K562 (cell line): ENCODE measurements around the gene CPA4.

Experiments used
- CTCF ChIP-seq, 3 experiments: IDR thresholded peaks in 2 of 3; conservative IDR thresholded peaks in 1 of 3; 2 replicates each; pipeline ENCODE4 v1.5.1; 2011 to 2012; ENCODE audit warnings: low read length in 3 of 3, mild to moderate bottlenecking in 3 of 3, control low read depth in 2 of 3, improper control_type of control experiment in 1 of 3, inconsistent platforms in 1 of 3, low read depth in 1 of 3, mixed read lengths in 1 of 3, moderate library complexity in 1 of 3; ENCODE audit not compliant: insufficient read depth in 2 of 3
- CUX1 ChIP-seq: fragments of 200-800 bp; sonication (Bioruptor generic); IDR thresholded peaks from 2 replicates; pipeline ENCODE4 v1.6.1; 2016; ENCODE audit warnings: missing genetic modification characterization, missing compliant biosample characterization
- EP400 ChIP-seq: fragments of 450-650 bp; IDR thresholded peaks from 2 replicates; pipeline ENCODE4 v1.6.1; 2017; ENCODE audit warnings: antibody characterized with exemption, mild to moderate bottlenecking, moderate library complexity
- EZH2 ChIP-seq: IDR thresholded peaks from 2 replicates; pipeline ENCODE4 v1.6.1; 2012; ENCODE audit warnings: low read depth, mild to moderate bottlenecking, inconsistent platforms, low read length, borderline replicate concordance
- MEF2D ChIP-seq: conservative IDR thresholded peaks from 2 replicates; pipeline ENCODE4 v1.6.1; 2016; ENCODE audit warnings: low read depth, missing genetic modification characterization, missing compliant biosample characterization
- NFE2L1 ChIP-seq: fragments of 450-650 bp; IDR thresholded peaks from 2 replicates; pipeline ENCODE4 v1.6.1; 2016; ENCODE audit warnings: missing genetic modification characterization, low read depth, mild to moderate bottlenecking, missing compliant biosample characterization, moderate library complexity, borderline replicate concordance
- NFIC ChIP-seq: fragments of 450-650 bp; IDR thresholded peaks from 2 replicates; pipeline ENCODE4 v1.6.1; 2017; ENCODE audit warnings: mild to moderate bottlenecking, inconsistent platforms
- POLR2A ChIP-seq: fragments of 450-650 bp; conservative IDR thresholded peaks from 2 replicates; pipeline ENCODE4 v1.6.1; 2016
- PREB ChIP-seq: sonication (generic); formaldehyde crosslinking; IDR thresholded peaks from 2 replicates; pipeline ENCODE4 v1.8.1; 2023; ENCODE audit warnings: mild to moderate bottlenecking, missing genetic modification reagents
- ZBTB1 ChIP-seq: sonication (generic); formaldehyde crosslinking; IDR thresholded peaks from 2 replicates; pipeline ENCODE4 v1.8.1; 2023; ENCODE audit warnings: missing genetic modification reagents, low read depth, mild to moderate bottlenecking, borderline replicate concordance
- ZNF655 ChIP-seq: fragments of 250-450 bp; sonication (Bioruptor Pico); IDR thresholded peaks from 2 replicates; pipeline ENCODE4 v1.5.0; 2021

- TF ChIP-seq POLR2A = no peak
- TF ChIP-seq CTCF (IDR thresholded peaks at IDR 0.05 in 2 of 3, conservative IDR thresholded peaks at IDR 0.05 in 1 of 3; ENCODE audit: insufficient read depth in 2 of 3, low read depth in 1 of 3, low read length in 3 of 3) = no peak
- no peak for TF ChIP-seq ZBTB1 (CRISPR knock-in tag)
- no peak for TF ChIP-seq NFIC
- no peak for TF ChIP-seq PREB (CRISPR knock-in tag)
- no peak for TF ChIP-seq EZH2
- TF ChIP-seq EP400 = no peak
- no peak for TF ChIP-seq ZNF655 (CRISPR knock-in tag)
- TF ChIP-seq MEF2D = no peak
- no peak for TF ChIP-seq NFE2L1
- no peak for TF ChIP-seq CUX1 (CRISPR knock-in tag)
Measured at GRCh38 chr7:130276796-130277762, 15.9 kb upstream of the CPA4 start.
